Measurements from ENCODE around the gene RNU11.
"Not testable (repeated sequence)": the region's sequence is repeated elsewhere in the genome, so short reads cannot be mapped to it uniquely, and the experiment has no call there.

RNU11 gene

GRCh38 chr1:28648474-28649198 is at the start of gene RNU11:
TSS of gene RNU11 (plus strand) at chr1:28648600.
- DNase-seq, result peak; percentile 99

DNA sequence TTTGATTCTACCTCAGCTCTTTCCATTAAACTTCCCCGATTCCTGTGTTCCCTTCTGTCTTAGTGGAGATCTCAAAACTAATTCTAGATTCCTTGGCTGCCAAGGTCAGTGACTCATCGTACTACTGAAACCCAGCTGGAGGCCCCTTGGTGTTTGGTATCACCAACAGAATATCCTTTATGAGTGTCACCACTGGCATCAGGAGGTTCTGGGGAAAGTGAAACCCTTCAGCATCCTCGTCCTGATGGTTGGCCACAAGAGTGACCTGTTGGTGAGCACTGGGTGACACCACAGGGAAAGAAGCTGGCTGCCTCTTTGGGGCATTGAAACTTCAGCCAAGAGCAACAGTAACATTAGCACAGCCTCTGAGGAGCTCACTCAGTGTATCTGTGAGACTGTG is 46.7 kb upstream of the RNU11 start:
- DNase-seq, result peak; percentile 89

DNA sequence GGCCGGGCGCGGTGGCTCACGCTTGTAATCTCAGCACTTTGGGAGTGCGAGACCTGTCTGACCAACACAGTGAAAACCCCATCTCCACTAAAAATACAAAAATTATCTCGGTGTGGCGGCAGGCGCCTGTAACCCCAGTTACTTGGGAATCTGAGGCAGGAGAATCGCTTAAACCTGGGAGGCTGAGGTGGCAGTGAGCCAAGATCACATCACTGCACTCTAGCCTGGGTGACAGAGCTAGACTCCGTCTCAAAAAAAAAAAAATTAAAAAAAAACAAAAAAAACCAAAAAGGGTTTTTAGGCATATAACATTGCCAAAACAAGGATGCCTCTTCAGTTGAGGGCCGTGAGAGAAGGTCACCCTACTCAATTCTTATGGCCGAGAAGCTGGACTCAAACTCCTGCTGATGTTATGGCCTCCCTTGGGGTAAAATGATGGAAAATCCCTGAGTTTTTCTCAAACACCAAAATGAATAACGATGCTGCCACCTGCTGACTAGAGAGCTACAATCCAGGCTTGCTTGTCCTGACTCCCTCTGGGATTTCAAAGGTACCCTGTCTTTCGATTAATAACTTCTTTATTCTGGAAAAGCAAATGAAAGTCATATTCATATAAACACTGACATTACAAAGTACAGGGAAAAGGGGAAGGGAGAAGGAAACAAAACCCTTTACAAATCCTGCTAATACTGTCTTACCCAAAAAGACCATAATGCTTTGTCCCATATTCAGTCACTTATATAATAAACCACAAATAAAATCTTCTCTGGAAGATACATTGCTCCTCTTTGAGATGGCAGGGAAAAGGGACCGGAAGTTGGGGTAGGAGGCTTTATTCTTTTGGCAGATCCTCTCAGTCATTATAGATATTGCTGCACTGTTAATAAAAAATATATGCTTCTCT is 45.6 kb upstream of the RNU11 start:
- peak; percentile 76 for DNase-seq

DNA sequence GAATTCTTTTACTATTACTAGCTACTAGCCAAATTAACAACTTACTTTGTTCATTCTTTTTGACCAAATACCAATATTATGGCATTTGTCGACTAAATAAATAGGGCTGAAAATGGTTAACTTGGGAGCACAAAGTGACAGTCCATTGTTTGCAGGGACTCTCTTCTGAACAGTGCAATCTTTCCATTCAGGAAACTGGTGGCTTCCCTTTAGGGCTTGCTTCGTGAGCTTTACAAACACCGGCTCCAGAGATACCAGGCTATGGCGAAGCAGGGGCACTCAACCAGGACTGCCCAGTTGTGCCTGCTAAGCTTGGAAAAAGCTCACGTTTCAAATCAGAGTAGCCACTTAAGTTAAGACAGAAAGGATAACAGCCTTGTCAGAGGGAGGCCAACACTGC is 44.0 kb upstream of the RNU11 start:
- no peak for DNase-seq

DNA sequence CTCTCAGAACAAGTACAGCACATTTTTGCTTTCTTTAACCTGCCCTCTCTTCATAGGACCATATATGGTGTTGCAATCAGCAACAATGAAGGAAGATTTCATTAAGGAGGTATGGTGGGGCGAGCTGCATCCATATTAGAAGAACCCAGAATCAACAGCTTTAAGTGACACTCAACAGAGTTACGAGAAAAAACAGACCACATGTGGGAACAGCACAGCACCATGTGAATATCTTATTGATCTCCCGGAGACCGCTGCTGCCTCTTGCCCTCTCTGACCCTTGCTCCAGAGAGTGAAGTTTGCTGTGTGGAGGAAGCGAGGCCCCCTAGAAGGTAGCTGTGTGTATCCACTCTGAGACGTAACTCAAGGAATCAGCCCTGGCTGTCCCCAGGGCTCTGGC is 43.4 kb upstream of the RNU11 start:
- DNase-seq, result no peak

DNA sequence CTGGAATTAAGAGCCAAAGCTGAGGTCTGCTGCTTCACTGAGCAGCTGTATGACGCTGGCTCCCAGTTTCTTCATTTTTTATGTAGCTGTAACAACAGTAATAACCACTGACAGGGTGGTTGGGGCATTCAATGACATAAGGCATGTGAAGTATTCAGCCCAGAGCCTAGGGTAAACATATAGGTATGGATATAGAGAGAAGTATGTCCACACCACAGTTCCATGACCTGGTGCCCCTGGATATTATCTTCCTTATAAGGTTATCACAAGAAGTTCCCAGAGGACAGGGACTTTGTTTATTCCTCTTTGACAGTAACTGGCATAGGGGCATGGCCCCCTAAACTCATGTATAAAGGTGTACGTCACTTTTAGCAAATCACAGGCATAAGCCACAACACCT is 41.6 kb upstream of the RNU11 start:
- DNase-seq, result no peak

GRCh38 chr1:28613175-28613574 is 35.2 kb upstream of the RNU11 start:
- no peak for DNase-seq

GRCh38 chr1:28631713-28632112 is 16.7 kb upstream of the RNU11 start:
- DNase-seq, result no peak

- DNase-seq, result no peak
Measured at GRCh38 chr1:28632560-28632959, 15.8 kb upstream of the RNU11 start.

- peak; percentile 18 for DNase-seq
Measured at GRCh38 chr1:28640766-28641165, 7.6 kb upstream of the RNU11 start.

- peak; percentile 12 for DNase-seq
Measured at GRCh38 chr1:28642056-28642846, 6.1 kb upstream of the RNU11 start.

- DNase-seq, result peak; percentile 96
Measured at GRCh38 chr1:28642847-28643635, 5.4 kb upstream of the RNU11 start, which contains the start of gene TAF12. TSS of gene TAF12 (minus strand) at chr1:28643067. CDS start at chr1:28622081, 20,986 bp downstream.

- DNase-seq, result no peak
Measured at GRCh38 chr1:28644494-28644893, 3.9 kb upstream of the RNU11 start.

DNA sequence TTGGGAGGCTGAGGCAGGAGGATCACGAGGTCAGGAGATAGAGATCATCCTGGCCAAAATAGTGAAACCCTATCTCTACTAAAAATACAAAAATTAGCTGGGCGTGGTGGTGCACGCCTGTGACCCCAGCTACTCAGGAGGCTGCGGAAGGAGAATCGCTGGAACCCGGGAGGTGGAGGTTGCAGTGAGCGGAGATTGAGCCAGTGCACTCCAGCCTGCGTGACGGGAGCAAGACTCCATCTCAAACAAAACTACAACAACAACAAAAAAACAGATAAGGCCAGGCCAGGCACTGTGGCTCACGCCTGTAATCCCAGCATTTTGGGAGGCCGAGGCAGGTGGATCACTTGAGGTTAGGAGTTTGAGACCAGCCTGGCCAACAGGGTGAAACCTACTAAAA is 3.0 kb upstream of the RNU11 start:
- DNase-seq, result not testable (repeated sequence)

DNA sequence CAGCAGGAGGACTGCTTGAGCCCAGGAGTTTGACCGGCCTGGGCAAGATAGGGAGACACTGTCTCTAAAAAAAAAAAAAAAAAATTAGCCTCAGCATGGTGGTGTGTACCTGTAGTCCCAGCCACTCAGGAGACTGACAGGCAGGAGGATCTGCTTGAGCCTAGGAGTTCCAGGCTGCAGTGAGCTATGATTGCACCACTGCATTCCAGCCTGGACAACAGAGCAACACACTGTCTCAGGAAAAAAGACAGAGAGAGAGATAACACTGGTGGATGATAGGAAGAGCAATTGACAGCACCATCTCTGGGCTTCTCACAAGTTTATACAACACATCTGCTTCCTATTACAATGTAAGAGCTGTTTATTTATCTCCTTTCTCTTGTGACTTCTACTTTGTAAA is 2.4 kb upstream of the RNU11 start:
- DNase-seq, result peak; percentile 26

DNA sequence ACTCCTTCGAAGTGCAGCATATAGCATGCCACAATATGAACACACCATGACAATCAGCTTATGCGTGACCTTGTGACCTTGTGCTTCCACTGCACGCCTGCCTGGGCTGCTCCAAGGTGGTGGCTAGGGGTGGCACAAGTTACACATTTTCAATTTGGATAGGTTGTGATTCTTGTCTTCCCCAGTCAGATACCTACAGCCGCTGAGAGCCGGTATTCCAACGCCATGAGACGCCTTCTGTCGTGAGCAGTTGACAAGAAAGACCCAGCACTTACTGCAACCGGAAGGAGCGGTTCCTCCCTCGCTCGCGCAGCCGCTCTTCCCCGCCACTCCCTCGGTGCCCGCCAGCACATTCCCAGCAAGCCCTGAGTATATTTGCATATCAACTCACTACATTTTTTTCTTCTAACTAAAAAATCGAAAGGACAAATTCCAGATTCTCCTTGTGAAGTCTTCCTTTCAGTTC is 359 bp upstream of the RNU11 start:
- peak; percentile 93 for DNase-seq

DNA sequence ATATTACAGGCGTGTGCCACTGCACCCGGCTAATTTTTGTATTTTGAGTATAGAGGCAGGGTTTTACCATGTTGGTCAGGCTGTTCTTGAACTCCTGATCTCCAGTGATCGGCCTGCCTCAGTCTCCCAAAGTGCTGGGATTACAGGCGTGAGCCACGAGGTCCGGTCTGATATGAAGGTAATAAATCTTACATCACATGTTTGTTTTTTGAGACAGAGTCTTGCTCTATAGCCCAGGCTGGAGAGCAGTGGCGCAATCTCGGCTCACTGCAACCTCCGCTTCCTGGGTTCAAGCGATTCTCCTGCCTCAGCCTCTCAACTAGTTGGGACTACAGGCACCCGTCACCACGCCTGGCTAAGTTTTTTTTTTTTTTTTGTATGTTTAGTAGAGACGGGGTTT is 4.7 kb downstream of the RNU11 start:
- not testable (repeated sequence) for DNase-seq

DNA sequence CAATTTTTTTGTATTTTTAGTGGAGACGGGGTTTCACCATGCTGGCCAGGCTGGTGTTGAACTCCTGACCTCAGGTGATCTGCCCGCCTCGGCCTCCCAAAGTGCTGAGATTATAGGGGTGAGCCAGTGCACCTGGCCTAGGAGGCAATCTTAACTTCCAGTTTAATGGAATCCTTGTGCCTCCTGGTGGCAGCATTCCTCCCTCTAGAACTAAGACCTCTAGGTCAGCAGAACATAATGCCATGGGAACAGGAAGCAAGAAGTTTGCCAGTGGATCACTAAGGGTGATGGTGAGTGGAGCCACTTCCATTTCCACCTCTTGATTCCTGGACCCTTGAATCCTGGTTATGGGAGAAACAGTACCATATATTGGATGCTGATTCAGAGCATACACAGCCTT is 5.5 kb downstream of the RNU11 start:
- peak; percentile 24 for DNase-seq

DNA sequence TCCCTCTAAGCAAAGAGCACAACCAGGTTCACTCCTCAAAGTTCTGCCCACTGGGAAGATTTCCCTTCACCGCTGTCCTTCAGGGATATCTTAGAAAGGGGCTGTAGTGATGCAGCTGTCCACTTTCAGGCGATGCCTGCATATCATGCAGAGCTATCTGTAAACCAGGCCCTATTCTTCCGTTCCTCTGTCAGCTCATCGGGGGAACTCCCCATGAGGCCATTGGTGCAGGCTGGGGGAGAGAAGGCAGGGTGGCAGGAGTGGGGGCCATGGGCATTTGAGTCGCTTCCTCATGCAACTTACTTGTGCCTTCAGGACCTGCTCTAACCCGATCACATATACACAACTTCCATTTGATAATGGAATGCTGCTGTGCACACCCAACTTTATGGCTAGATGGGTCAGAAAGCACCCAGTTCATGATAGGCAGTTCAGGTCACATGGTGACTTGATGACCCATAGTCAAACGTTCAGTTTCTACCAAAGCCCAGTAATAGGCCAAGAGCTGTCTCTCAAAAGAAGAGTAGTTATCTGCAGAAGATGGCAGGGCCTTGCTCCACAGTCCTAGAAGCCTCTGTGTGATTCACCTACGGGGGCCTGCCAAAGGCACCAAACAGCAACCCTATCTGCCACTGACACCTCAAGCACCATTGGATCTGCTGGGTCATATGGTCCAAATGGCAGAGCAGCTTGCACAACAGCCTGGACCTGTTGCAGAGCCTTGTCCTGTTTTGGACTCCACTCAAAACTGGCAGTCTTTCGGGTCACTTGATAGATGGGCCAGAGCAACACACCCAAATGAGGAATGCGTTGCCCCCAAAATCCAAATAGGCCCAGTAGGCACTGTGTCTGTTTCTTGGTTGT is 7.3 kb downstream of the RNU11 start:
- not testable (repeated sequence) for DNase-seq

- DNase-seq, result no peak
Measured at GRCh38 chr1:28656335-28656734, 7.9 kb downstream of the RNU11 start.

GRCh38 chr1:28663871-28664470 is 15.6 kb downstream of the RNU11 start:
- DNase-seq, result no peak

Data from fibroblast of skin of right biceps (primary cell).